OCI-LY7 (cell line): ENCODE data around the gene C16orf87.

Experiments used
- CTCF ChIP-seq: fragments of 200-600 bp; sonication (generic); conservative IDR thresholded peaks from 2 replicates; pipeline ENCODE4 v1.5.1; 2014; ENCODE audit warnings: mild to moderate bottlenecking, antibody characterized with exemption, low read length, moderate library complexity, mixed read lengths
- EZH2phosphoT487 ChIP-seq: fragments of 200-600 bp; sonication (generic); IDR thresholded peaks from 2 replicates; pipeline ENCODE4 v1.6.1; 2018; ENCODE audit warnings: low read depth, borderline replicate concordance, mild to moderate bottlenecking, mixed run types, antibody characterized with exemption, low read length, moderate library complexity, mixed read lengths

GRCh38 chr16:46839986-46840443 is 9.0 kb upstream of the C16orf87 start:
- TF ChIP-seq CTCF (no peak), EZH2phosphoT487 (no peak)
